GM12801 (cell line): ENCODE data around the gene CRHBP.

ENCODE experiments used
- CTCF ChIP-seq: IDR thresholded peaks from one replicate; pipeline ENCODE4 v1.5.1; 2011; ENCODE audit warnings: control low read depth; ENCODE audit not compliant: insufficient read length; ENCODE audit errors: extremely low read depth

CRHBP gene

DNA sequence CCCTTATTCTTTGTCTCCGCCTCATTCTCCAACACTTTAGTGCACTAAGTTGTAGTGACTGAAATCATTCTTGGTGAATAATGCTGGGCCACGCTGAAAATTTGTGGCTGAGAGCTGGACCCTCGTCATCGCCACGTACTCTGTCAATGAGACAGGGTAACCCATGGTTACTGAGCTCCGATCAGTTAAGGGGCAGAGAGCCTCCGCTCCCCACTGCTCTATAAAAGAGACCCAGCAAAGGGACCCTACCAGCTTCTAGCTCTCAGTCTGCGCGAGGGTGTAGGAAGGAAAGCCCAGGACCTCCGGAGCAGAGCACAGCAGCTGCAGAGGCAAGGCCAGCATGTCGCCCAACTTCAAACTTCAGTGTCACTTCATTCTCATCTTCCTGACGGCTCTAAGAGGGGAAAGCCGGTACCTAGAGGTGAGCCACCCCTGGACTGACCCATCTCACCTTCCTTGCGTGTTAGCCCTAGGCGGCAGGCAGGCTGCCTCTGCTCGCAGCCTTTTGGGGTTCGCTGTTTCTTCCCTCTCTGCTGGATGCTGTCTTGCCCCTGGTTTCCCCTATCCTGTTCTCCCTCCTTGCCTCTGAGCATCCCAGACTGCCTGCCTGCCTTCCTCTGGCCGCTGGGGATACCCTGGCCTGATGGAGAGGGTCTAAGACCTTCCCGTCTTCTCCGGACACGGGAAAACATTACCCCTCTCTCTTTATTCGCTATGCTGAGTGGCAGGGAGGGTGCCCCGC, at the start of gene CRHBP:
Gene CRHBP, plus strand, starts transcription at position 251 of the 742 bp plus-strand sequence. Its CDS starts 90 bp downstream, at position 341.
- no peak for TF ChIP-seq CTCF

DNA sequence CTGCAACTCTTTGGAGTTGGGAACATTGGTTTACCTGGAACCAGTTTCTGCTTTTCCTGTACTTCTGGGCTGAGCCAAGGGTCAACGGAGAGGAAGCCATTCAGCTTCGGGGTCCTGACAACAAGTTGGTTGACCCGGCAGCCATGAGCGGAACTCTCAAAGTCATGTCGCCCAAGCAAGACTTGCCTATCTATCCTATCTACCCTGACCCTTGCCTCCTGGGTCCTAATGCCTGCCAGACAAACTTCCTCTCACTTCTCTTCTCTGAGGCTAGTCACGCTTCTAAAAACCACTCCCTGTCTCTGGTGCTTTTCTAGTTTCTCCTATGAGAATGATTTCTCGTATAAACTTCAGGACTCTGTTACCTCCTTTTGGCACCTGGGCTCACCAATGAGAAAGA, 44.7 kb upstream of the CRHBP start:
- TF ChIP-seq CTCF: no peak

- TF ChIP-seq CTCF: no peak
These were observed 34.3 kb upstream of the CRHBP start for GRCh38 chr5:76918539-76918938.

- no peak for TF ChIP-seq CTCF
These were observed 32.4 kb upstream of the CRHBP start for GRCh38 chr5:76920491-76920890.

GRCh38 chr5:76926329-76927105, 26.3 kb upstream of the CRHBP start:
- TF ChIP-seq CTCF: no peak

GRCh38 chr5:76927961-76928360, 24.9 kb upstream of the CRHBP start:
- TF ChIP-seq CTCF: no peak

GRCh38 chr5:76930083-76930482, 22.8 kb upstream of the CRHBP start:
- TF ChIP-seq CTCF: no peak
